Muscle layer of colon (tissue), 2 donors: ENCODE results near the gene XKRX.

Experiments used
- H3K27ac ChIP-seq: one replicate; pipeline ENCODE4 v1.7.0; 2013; ENCODE audit warnings: low read depth, mild to moderate bottlenecking, low read length, moderate library complexity
- H3K27me3 ChIP-seq, 2 donors: one replicate each; pipeline ENCODE4 v1.7.0; 2013; ENCODE audit warnings: low read length in 2 of 2, mild to moderate bottlenecking in 2 of 2; ENCODE audit not compliant: insufficient read depth in 2 of 2, control insufficient read depth in 1 of 2
- H3K36me3 ChIP-seq: one replicate; pipeline ENCODE4 v1.7.0; 2013; ENCODE audit warnings: mild to moderate bottlenecking, low read length; ENCODE audit not compliant: insufficient read depth
- H3K4me1 ChIP-seq: one replicate; pipeline ENCODE4 v1.7.0; 2013; ENCODE audit warnings: mild to moderate bottlenecking, low read length; ENCODE audit not compliant: insufficient read depth
- H3K4me3 ChIP-seq, 2 donors: one replicate each; pipeline ENCODE4 v1.7.0; 2013; ENCODE audit warnings: low read length in 2 of 2, low read depth in 1 of 2, mild to moderate bottlenecking in 1 of 2, moderate library complexity in 1 of 2
- H3K9ac ChIP-seq: one replicate; pipeline ENCODE4 v1.7.0; 2013; ENCODE audit warnings: low read length
- H3K9me3 ChIP-seq: one replicate; pipeline ENCODE4 v1.7.0; 2013; ENCODE audit warnings: mild to moderate bottlenecking, low read length
- donor health status: abdominal sarcoma.
- donor health status: Adenocarcinoma of cecum.

XKRX gene

GRCh38 chrX:100939333-100939732, 10.6 kb upstream of the XKRX start:
- no peaks in the 10 kb centered on the region for H3K9me3 ChIP-seq
- H3K36me3 ChIP-seq: no peaks in the 10 kb centered on the region
- no peak overlapping the region for H3K9ac ChIP-seq
- H3K4me1 ChIP-seq: no peaks in the 10 kb centered on the region
- no peaks in the 10 kb centered on the region for H3K27me3 ChIP-seq
- no peak overlapping the region for H3K27ac ChIP-seq
- no peak overlapping the region for H3K4me3 ChIP-seq

DNA sequence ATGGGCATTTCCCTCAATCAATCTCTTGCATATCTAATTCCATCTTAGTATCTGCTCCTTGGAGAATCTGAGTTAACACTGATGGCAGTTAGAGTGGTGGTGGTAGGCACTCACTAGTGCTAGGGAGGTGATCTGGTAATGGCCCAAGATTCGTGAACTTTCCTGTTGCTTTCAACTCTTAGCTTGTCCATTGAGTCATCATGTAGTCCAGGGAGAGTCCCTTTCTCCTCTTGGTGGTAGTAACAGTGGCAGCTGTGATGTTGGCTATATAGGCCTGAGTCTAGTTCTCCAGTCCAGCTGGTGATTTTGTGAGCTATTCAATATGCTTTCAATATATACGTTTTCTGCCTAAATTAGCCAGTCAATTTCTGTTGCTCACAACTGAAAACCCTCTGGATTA, 7.0 kb upstream of the XKRX start:
- H3K27me3 ChIP-seq: peaks cover 0 to 8% of the 10 kb centered on the region in 2 donors
- no peak overlapping the region for H3K9ac ChIP-seq
- H3K27ac ChIP-seq: no peak overlapping the region

DNA sequence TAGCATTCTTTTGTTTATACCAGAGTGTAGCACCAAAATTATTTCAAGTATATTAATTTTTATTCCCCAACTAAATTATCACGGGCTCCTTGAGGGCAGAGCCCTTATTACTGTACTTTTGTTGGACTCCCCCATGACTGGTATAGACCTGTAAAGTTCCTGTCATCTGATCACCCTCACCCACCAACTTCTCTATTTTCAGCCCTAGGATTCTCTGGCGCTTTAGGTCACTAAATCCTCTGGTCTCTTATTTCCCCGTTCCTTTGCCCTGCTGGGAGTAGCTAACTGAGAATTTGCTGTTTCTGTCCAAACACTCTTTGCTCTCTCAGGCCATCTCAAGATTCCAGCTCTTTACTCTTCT, 3.2 kb upstream of the XKRX start:
- no peaks in the 10 kb centered on the region for H3K9me3 ChIP-seq
- H3K9ac ChIP-seq: no peak overlapping the region
- H3K27ac ChIP-seq: no peak overlapping the region
- peaks cover 0 to 21% of the 10 kb centered on the region in 2 donors for H3K27me3 ChIP-seq
- no peak overlapping the region for H3K4me3 ChIP-seq
- no peaks in the 10 kb centered on the region for H3K36me3 ChIP-seq
- H3K4me1 ChIP-seq: peaks cover 3% of the 10 kb centered on the region

More for the DNA sequence above, 7.0 kb upstream of the XKRX start:
- H3K9me3 ChIP-seq: no peaks in the 10 kb centered on the region
- H3K4me1 ChIP-seq: no peaks in the 10 kb centered on the region
- no peaks in the 10 kb centered on the region for H3K36me3 ChIP-seq
- H3K4me3 ChIP-seq: no peak overlapping the region

DNA sequence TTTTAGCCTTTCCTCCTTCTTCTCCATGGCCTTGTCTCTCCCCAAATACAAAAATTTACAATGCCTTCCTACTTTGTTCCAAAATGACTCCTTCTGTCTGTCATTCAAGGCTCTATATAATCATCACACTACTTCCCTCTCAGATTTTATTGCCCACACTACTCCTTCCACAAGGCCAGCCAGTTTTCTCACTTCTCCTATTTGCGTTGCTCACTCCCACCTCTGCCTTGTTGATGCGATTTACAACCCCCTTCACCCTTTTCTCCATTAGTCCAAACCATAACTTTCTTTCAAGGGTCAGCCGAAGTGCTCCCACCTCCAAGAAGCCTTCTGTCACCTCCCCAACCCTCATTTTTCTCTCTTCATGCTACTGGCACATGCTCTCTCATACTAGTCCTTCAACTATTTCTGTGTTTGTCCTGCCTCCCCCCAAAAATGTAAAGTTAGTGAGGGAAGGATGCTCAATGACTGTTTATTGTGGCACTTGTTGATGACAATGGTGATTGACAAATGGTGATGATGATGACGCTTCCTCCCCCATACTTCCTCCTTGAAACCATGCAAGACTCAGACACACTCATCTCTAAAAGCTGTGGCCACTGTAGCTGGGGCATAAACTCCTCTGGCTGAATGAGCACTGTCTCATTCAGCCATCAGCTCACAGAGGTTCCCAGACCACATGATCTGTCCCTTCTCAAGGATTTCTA, 2.7 kb upstream of the XKRX start:
- Histone ChIP-seq H3K27me3 (peaks cover 0 to 21% of the 10 kb centered on the region in 2 donors), H3K9me3 (no peaks in the 10 kb centered on the region), H3K27ac (no peak overlapping the region), H3K4me3 (no peak overlapping the region), H3K9ac (no peak overlapping the region), H3K36me3 (no peaks in the 10 kb centered on the region), H3K4me1 (peaks cover 3% of the 10 kb centered on the region)

DNA sequence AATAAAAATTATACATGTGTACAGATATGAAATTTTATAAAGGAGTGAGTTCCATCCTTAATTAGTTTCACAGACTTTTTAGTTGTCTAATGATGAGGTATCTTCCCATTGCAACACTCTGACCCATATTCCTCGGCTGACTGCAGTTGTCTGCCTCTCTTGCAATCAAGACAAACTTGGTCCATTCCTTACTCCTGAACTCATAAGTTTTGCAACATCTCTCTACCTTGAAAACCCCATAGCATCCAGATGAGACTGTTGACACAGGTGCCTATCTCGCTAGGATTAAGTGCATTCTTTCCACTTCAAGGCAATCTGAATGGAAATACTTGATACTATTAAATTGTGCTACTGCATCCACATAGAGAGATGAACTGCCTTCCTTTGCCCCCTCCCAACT, 2.3 kb downstream of the XKRX start:
- H3K9me3 ChIP-seq: no peaks in the 10 kb centered on the region
- no peak overlapping the region for H3K4me3 ChIP-seq
- H3K9ac ChIP-seq: no peak overlapping the region
- no peaks in the 10 kb centered on the region for H3K36me3 ChIP-seq
- H3K27ac ChIP-seq: no peak overlapping the region
- H3K4me1 ChIP-seq: peaks cover 3% of the 10 kb centered on the region
- peaks cover 13% of the 10 kb centered on the region in 2 donors for H3K27me3 ChIP-seq

DNA sequence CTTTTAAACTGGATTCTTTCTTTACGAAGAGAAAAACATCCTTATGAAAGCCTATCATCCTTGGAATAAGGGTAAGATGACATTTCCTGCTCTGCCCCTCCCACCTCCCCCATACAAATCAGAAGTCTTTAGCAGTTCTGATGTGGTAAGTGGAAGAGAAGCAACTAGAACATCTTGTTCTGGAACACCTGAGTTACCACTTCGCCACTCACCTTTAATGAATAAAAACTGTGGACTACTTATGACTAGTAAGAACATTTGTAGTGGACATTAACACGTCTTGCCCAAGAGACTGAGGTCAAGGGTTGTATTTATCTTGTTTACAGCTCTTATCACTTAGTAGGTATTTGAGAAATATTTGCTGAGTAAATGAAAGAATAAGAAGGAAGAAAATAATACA, 4.3 kb downstream of the XKRX start:
- Histone ChIP-seq H3K36me3 (no peaks in the 10 kb centered on the region), H3K4me1 (peaks cover under 1% of the 10 kb centered on the region), H3K4me3 (no peak overlapping the region), H3K9ac (no peak overlapping the region), H3K9me3 (no peaks in the 10 kb centered on the region), H3K27me3 (peaks cover 9 to 13% of the 10 kb centered on the region in 2 donors), H3K27ac (no peak overlapping the region)

- H3K4me1 ChIP-seq: no peaks in the 10 kb centered on the region
- H3K4me3 ChIP-seq: no peak overlapping the region
- no peaks in the 10 kb centered on the region for H3K27me3 ChIP-seq
- no peak overlapping the region for H3K9ac ChIP-seq
- H3K9me3 ChIP-seq: no peaks in the 10 kb centered on the region
- no peak overlapping the region for H3K27ac ChIP-seq
- H3K36me3 ChIP-seq: no peaks in the 10 kb centered on the region
These were observed 13.2 kb downstream of the XKRX start for GRCh38 chrX:100915562-100915961.

GRCh38 chrX:100913111-100913510, 15.6 kb downstream of the XKRX start:
- Histone ChIP-seq H3K4me1 (no peaks in the 10 kb centered on the region), H3K27ac (no peak overlapping the region), H3K9me3 (no peaks in the 10 kb centered on the region), H3K4me3 (no peak overlapping the region), H3K36me3 (no peaks in the 10 kb centered on the region), H3K9ac (no peak overlapping the region), H3K27me3 (peaks cover 0 to 6% of the 10 kb centered on the region in 2 donors)

- H3K4me1 ChIP-seq: no peaks in the 10 kb centered on the region
- H3K36me3 ChIP-seq: no peaks in the 10 kb centered on the region
- no peak overlapping the region for H3K9ac ChIP-seq
- no peak overlapping the region for H3K4me3 ChIP-seq
- H3K27ac ChIP-seq: no peak overlapping the region
- H3K9me3 ChIP-seq: no peaks in the 10 kb centered on the region
- H3K27me3 ChIP-seq: peaks cover 0 to 6% of the 10 kb centered on the region in 2 donors
These were observed 17.0 kb downstream of the XKRX start for GRCh38 chrX:100911731-100912130.

DNA sequence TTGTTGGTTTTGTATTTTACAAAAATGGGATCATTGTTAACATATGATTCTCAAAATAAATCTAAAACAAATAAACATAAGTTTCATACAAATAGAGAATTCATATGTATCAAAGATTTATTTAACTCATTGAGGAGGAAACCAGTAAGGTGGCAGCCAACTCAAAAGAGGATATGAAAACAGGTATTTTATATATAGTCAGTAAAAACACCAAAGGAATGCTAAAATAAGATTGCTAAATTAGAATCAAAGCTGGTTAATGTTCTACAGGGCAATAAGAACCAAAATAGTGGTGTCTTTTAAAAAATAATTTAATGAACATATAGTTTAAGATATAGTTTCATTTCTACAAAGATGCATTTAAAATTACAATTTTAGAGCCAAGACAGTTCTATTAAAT, 23.1 kb downstream of the XKRX start:
- Histone ChIP-seq H3K27ac (no peak overlapping the region), H3K9me3 (no peaks in the 10 kb centered on the region), H3K27me3 (peaks cover 0 to 6% of the 10 kb centered on the region in 2 donors), H3K4me1 (no peaks in the 10 kb centered on the region), H3K9ac (no peak overlapping the region), H3K4me3 (no peak overlapping the region), H3K36me3 (no peaks in the 10 kb centered on the region)

GRCh38 chrX:100904433-100904832, 24.3 kb downstream of the XKRX start:
- Histone ChIP-seq H3K4me1 (no peaks in the 10 kb centered on the region), H3K27me3 (peaks cover 0 to 6% of the 10 kb centered on the region in 2 donors), H3K9me3 (no peaks in the 10 kb centered on the region), H3K4me3 (no peak overlapping the region), H3K9ac (no peak overlapping the region), H3K36me3 (no peaks in the 10 kb centered on the region), H3K27ac (no peak overlapping the region)

DNA sequence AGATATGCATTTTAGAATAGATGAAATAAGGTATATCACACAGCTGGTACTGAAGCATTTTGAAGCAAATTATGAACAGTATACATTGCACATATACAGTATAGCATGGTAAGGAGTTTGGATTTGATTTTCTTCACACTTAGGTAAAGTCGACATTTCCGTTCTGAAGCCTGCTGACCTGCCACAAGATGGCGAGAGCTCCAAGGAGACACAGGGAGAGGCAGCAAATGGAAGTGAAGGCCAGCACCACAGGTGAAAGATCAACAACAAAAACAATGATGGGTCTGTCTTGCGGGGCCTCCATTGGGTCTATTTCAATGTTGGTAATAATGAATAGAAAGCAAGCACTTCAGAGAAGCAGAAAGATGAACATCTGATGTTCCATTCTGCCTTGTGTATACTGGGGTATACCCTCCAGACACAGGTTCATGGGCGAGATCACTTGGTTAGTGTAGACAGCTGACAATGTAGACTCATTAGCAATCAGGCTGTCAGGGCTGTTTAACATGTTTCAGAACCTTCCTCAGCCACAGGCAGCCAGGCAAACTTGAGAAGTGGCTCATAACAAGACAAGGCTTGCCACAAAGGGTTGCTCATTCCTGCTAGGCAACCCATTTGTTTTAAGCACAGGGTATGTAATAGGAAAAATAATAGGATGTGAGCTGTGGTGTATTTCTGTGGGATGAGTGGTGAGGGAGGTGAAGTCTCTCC, 33.2 kb downstream of the XKRX start:
- Histone ChIP-seq H3K9ac (no peak overlapping the region), H3K9me3 (no peaks in the 10 kb centered on the region), H3K4me1 (no peaks in the 10 kb centered on the region), H3K27ac (no peak overlapping the region), H3K27me3 (peaks cover 0 to 6% of the 10 kb centered on the region in 2 donors), H3K36me3 (no peaks in the 10 kb centered on the region), H3K4me3 (no peak overlapping the region)
